Osteoblast (primary cell): Measurements from ENCODE around the gene GDPGP1. TPM values are rescaled to one million over a fixed set of nuclear protein-coding genes. Genes with fewer than 3 reads are reported as not detected.
A peak's percentile ranks its signal among the peaks of the same experiment; 100 is the strongest.

Experiments
- DNase-seq: peaks from one replicate; pipeline ENCODE4 v3.0.0; 2011; ENCODE audit warnings: low spot score, mixed read lengths; ENCODE audit not compliant: insufficient read length; ENCODE audit errors: missing footprints
- H2AFZ ChIP-seq: 2 replicates; pipeline ENCODE4 v1.6.0; 2011; ENCODE audit warnings: mild to moderate bottlenecking, low read length
- H3K27ac ChIP-seq: 2 replicates; pipeline ENCODE4 v1.5.1; 2011; ENCODE audit warnings: mild to moderate bottlenecking, low read depth, low read length, moderate library complexity
- H3K27me3 ChIP-seq: 2 replicates; pipeline ENCODE4 v1.6.0; 2012; ENCODE audit warnings: mild to moderate bottlenecking, control low read depth, inconsistent platforms, low read length, moderate library complexity; ENCODE audit not compliant: insufficient read depth
- H3K36me3 ChIP-seq: 2 replicates; pipeline ENCODE4 v1.5.1; 2011; ENCODE audit warnings: mild to moderate bottlenecking, low read length, control low read depth, moderate library complexity; ENCODE audit not compliant: insufficient read depth
- H3K4me1 ChIP-seq: 2 replicates; pipeline ENCODE4 v1.5.1; 2011; ENCODE audit warnings: mild to moderate bottlenecking, low read length, control low read depth, moderate library complexity; ENCODE audit not compliant: insufficient read depth
- H3K4me2 ChIP-seq: 2 replicates; pipeline ENCODE4 v1.6.0; 2011; ENCODE audit warnings: mild to moderate bottlenecking, low read length; ENCODE audit not compliant: insufficient read depth
- H3K4me3 ChIP-seq: fragments of 200-600 bp; sonication (generic); 3 replicates; pipeline ENCODE4 v1.5.1; 2012; ENCODE audit warnings: mild to moderate bottlenecking, low read length, inconsistent platforms; ENCODE audit not compliant: insufficient read depth
- H3K79me2 ChIP-seq: 2 replicates; pipeline ENCODE4 v1.6.0; 2012; ENCODE audit warnings: mild to moderate bottlenecking, low read length, control low read depth, inconsistent platforms; ENCODE audit not compliant: insufficient read depth
- H3K9me3 ChIP-seq: 2 replicates; pipeline ENCODE4 v1.5.1; 2011; ENCODE audit warnings: low read depth, low read length, control low read depth
- H4K20me1 ChIP-seq: 2 replicates; pipeline ENCODE4 v1.6.0; 2012; ENCODE audit warnings: mild to moderate bottlenecking, low read length, control low read depth; ENCODE audit not compliant: insufficient read depth
- total RNA-seq: library from RNA; depleted of rRNA; stranded (reverse); fragments of >200 nt; gene quantifications from 2 replicates; pipeline ENCODE4 v1.2.3, GENCODE V29; 2012
- TF ChIP-seq, protein P1 (sequence below): IDR thresholded peaks from 2 replicates; pipeline ENCODE4 v1.5.1; 2011; ENCODE audit warnings: mild to moderate bottlenecking, low read depth, low read length, moderate library complexity; ENCODE audit errors: extremely low read depth

The GDPGP1 gene
- total RNA-seq, 1 donor, result 8.0 TPM

DNA sequence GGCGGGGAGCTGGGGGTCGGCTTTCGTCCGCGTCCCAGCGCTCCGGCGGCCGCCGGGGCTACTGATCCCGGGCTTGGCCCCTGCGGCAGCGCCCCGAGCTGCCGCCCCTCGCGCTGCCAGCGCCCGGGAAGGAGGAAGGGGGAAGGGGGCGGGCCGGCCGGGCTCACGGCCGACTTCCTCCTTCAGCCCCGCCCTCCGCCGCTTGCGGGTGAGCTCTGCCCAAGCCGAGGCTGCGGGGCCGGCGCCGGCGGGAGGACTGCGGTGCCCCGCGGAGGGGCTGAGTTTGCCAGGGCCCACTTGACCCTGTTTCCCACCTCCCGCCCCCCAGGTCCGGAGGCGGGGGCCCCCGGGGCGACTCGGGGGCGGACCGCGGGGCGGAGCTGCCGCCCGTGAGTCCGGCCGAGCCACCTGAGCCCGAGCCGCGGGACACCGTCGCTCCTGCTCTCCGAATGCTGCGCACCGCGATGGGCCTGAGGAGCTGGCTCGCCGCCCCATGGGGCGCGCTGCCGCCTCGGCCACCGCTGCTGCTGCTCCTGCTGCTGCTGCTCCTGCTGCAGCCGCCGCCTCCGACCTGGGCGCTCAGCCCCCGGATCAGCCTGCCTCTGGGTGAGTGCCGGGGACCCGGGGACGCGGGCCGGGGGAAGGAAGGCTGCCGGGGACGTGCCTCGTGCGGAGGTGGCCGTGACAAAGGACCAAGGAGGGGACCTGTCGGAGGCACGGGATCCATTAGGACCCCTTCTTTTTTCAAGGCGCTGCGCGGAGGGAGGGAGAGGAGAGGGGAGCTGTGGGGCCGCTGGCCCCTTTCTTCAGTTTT lies 32.7 kb upstream of the GDPGP1 start, which contains the start of gene SEMA4B:
SEMA4B (plus strand) TSS at position 201 of the 814 bp plus-strand sequence; CDS start at position 450, 249 bp downstream.
- Histone ChIP-seq H3K79me2 (peaks cover 12% of the 10 kb centered on the region), H2AFZ (peak within 1 kb of the TSS; percentile 91)
- peak; percentile 98 for DNase-seq

DNA sequence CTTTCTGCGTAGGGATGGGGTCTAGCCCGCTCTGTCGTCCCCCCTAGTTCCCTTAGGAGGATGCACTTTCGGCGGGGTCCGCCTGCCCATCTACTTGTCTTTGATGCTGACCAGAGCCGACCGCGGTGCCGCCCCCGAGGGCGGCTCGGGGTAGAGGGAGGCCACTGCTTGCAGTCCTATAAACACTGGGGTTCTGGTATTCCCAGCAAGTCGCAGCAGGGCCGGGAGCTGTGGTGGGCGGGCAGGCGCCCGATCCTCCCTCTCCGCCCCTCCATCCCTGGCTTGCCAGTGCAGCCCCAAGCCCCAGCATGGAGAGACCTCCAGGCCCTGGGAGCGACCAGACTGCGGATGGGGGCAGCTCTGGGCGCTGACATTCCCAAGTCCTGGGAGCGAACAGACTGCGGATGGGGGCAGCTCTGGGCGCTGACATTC lies 32.0 kb upstream of the GDPGP1 start:
- Histone ChIP-seq H3K79me2 (peaks cover 12% of the 10 kb centered on the region), H3K4me1 (peaks cover 24% of the 10 kb centered on the region), H4K20me1 (peaks cover 8% of the 10 kb centered on the region), H3K4me3 (peak overlapping the region; percentile 86), H2AFZ (peak overlapping the region; percentile 83), H3K27ac (peak overlapping the region; percentile 2), H3K9me3 (no peaks in the 10 kb centered on the region), H3K4me2 (peak overlapping the region; percentile 90), H3K27me3 (no peaks in the 10 kb centered on the region), H3K36me3 (no peaks in the 10 kb centered on the region)
- DNase-seq, result peak; percentile 92
- TF ChIP-seq, protein P1, sequence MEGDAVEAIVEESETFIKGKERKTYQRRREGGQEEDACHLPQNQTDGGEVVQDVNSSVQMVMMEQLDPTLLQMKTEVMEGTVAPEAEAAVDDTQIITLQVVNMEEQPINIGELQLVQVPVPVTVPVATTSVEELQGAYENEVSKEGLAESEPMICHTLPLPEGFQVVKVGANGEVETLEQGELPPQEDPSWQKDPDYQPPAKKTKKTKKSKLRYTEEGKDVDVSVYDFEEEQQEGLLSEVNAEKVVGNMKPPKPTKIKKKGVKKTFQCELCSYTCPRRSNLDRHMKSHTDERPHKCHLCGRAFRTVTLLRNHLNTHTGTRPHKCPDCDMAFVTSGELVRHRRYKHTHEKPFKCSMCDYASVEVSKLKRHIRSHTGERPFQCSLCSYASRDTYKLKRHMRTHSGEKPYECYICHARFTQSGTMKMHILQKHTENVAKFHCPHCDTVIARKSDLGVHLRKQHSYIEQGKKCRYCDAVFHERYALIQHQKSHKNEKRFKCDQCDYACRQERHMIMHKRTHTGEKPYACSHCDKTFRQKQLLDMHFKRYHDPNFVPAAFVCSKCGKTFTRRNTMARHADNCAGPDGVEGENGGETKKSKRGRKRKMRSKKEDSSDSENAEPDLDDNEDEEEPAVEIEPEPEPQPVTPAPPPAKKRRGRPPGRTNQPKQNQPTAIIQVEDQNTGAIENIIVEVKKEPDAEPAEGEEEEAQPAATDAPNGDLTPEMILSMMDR, result no peak

More for the DNA sequence above, 32.7 kb upstream of the GDPGP1 start, which contains the start of gene SEMA4B:
- peaks cover 8% of the 10 kb centered on the region for H4K20me1 ChIP-seq
- peak within 1 kb of the TSS; percentile 86 for H3K4me3 ChIP-seq
- H3K36me3 ChIP-seq, result no peaks in the 10 kb centered on the region
- TF ChIP-seq, protein P1, result no peak
- H3K27ac ChIP-seq, result peak within 1 kb of the TSS; percentile 2
- H3K4me2 ChIP-seq, result peak within 1 kb of the TSS; percentile 90
- H3K4me1 ChIP-seq, result peaks cover 24% of the 10 kb centered on the region
- H3K9me3 ChIP-seq, result no peaks in the 10 kb centered on the region
- no peaks in the 10 kb centered on the region for H3K27me3 ChIP-seq

DNA sequence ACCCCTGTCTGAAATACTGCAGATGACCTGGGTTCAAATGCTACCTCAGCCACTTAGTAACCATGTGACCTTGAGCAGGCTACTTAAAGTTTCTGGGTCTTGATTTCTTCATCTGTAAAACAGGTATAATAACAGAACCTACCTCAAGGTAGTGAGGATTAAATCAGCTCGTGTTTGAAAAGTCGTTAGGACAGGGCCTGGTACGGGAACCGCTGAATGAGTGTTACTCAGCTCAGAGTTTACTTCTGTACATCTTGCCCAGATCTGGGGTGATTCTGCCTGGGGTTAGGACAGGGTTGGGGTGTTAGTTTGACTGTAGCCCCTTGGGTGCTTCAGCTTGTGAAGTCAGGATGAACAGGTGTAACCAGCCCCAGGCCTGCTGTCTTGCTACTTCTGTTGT lies 31.1 kb upstream of the GDPGP1 start:
- peaks cover 24% of the 10 kb centered on the region for H3K4me1 ChIP-seq
- H3K79me2 ChIP-seq, result peaks cover 12% of the 10 kb centered on the region
- DNase-seq, result peak; percentile 69
- no peaks in the 10 kb centered on the region for H3K36me3 ChIP-seq
- peak overlapping the region; percentile 90 for H3K4me2 ChIP-seq
- no peaks in the 10 kb centered on the region for H3K27me3 ChIP-seq
- H3K27ac ChIP-seq, result no peak overlapping the region
- no peak overlapping the region for H2AFZ ChIP-seq
- no peaks in the 10 kb centered on the region for H3K9me3 ChIP-seq
- TF ChIP-seq, protein P1, result no peak
- H4K20me1 ChIP-seq, result peaks cover 8% of the 10 kb centered on the region
- no peak overlapping the region for H3K4me3 ChIP-seq

DNA sequence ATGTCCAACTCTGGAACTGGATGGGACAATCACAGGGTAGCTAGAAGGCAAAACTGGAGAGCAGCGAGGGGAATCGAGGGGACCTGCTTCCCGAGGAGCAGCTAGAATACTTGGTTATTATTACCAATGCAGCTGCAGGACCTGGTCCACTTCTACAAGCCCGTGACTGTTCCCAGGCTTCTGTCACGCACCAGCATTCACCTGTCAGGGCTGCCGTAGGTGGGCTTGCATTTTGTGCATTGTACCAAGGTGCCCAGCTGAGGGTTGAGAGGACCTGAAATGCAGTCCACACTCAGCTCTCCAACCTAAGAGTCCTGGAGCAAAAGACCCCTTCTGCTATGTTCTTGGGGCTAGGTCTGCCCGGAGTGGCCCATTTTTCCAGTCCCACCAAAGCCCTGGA lies 30.5 kb upstream of the GDPGP1 start:
- no peak overlapping the region for H3K4me3 ChIP-seq
- TF ChIP-seq, protein P1, result no peak

More for the DNA sequence above, 30.5 kb upstream of the GDPGP1 start:
- DNase-seq, result no peak
- Histone ChIP-seq H4K20me1 (peaks cover 8% of the 10 kb centered on the region), H3K27me3 (no peaks in the 10 kb centered on the region), H3K9me3 (no peaks in the 10 kb centered on the region), H2AFZ (no peak overlapping the region), H3K36me3 (no peaks in the 10 kb centered on the region), H3K4me2 (no peak overlapping the region), H3K27ac (no peak overlapping the region), H3K4me1 (peaks cover 24% of the 10 kb centered on the region), H3K79me2 (peaks cover 12% of the 10 kb centered on the region)
